Omental fat pad (tissue), 4 donors: ENCODE data around the gene PTPN13. TPM values are rescaled to one million over a fixed set of nuclear protein-coding genes. Genes with fewer than 3 reads are reported as not detected.

Source experiments
- ATAC-seq: fragments of 150-250 bp; one replicate; pipeline ENCODE4 v1.9.1; 2016; ENCODE audit warnings: mild to moderate bottlenecking, moderate library complexity; ENCODE audit not compliant: low FRiP score
- DNase-seq: peaks from one replicate; pipeline ENCODE4 v3.0.0-alpha.2; 2019; ENCODE audit warnings: low spot score
- total RNA-seq, 4 donors: library from RNA; depleted of rRNA; stranded (reverse); fragments of >200 nt; gene quantifications; one replicate each; pipeline ENCODE4 v1.1.0, GENCODE V29; 2016
- TF ChIP-seq, protein P1 (sequence below), 3 donors: fragments of 450-650 bp; IDR thresholded peaks; one replicate each; pipeline ENCODE4 v1.5.1; 2016 to 2017; ENCODE audit warnings: antibody characterized with exemption in 3 of 3, mild to moderate bottlenecking in 3 of 3, moderate library complexity in 2 of 3

Gene PTPN13
- total RNA-seq, 4 donors from 2014 or later, result 23.4 to 80.1 (median 26.2) TPM

DNA sequence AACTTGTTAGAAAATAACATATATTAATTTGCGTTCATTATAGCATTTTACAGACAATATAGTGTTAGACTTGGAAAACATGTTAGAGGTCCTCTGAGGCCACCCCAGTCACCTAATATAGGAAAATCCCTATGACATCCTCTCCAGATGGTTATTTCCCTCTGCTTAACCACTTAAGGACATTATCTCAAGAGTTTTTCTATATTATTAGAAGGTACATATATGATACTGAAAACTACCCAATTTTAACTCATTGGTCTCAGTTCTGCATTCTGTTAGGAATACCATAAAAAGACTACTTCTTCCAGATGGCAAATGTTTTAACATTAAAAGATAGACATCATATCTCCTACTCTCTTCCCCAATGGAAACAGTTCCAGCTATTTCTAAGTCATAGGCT lies 21.4 kb downstream of the PTPN13 start:
- TF ChIP-seq, protein P1, sequence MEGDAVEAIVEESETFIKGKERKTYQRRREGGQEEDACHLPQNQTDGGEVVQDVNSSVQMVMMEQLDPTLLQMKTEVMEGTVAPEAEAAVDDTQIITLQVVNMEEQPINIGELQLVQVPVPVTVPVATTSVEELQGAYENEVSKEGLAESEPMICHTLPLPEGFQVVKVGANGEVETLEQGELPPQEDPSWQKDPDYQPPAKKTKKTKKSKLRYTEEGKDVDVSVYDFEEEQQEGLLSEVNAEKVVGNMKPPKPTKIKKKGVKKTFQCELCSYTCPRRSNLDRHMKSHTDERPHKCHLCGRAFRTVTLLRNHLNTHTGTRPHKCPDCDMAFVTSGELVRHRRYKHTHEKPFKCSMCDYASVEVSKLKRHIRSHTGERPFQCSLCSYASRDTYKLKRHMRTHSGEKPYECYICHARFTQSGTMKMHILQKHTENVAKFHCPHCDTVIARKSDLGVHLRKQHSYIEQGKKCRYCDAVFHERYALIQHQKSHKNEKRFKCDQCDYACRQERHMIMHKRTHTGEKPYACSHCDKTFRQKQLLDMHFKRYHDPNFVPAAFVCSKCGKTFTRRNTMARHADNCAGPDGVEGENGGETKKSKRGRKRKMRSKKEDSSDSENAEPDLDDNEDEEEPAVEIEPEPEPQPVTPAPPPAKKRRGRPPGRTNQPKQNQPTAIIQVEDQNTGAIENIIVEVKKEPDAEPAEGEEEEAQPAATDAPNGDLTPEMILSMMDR (IDR thresholded peaks at IDR 0.05), result no peak
- DNase-seq (no peak), ATAC-seq (no peak)

GRCh38 chr4:86619656-86620055 lies 25.5 kb downstream of the PTPN13 start:
- TF ChIP-seq, protein P1 (IDR thresholded peaks at IDR 0.05), result no peak
- ATAC-seq, result no peak
- DNase-seq, result no peak

GRCh38 chr4:86621435-86621834 lies 27.3 kb downstream of the PTPN13 start:
- DNase-seq (no peak), ATAC-seq (no peak)
- TF ChIP-seq, protein P1 (IDR thresholded peaks at IDR 0.05), result no peak

DNA sequence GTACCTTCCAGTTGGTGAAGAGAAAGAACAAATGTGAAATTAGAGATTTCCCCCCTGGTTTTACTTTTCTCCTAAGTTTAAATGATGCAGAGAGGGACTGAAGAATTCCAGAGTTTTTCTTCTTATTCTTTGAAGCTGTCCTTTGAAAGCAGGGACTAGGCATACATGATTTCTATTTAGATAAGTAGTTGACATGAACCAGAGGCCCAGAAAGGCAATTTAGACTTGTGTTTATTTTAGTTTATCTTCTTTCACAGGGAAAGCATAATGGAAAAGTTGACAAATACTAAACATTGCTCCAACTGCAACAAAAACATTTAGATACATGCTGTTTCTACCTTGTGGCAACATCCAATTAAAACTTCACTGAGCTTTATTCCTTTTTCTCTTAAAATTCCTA lies 32.0 kb downstream of the PTPN13 start:
- TF ChIP-seq, protein P1 (IDR thresholded peaks at IDR 0.05), result no peak
- ATAC-seq, result no peak
- DNase-seq, result no peak

- TF ChIP-seq, protein P1 (IDR thresholded peaks at IDR 0.05), result no peak
- ATAC-seq, result no peak
Measured at GRCh38 chr4:86627462-86628135, 33.5 kb downstream of the PTPN13 start.

GRCh38 chr4:86630629-86631028 lies 36.5 kb downstream of the PTPN13 start:
- DNase-seq, result no peak
- TF ChIP-seq, protein P1 (IDR thresholded peaks at IDR 0.05), result no peak
- ATAC-seq, result no peak

More at GRCh38 chr4:86627462-86628135, 33.5 kb downstream of the PTPN13 start:
- DNase-seq, result no peak

GRCh38 chr4:86631166-86631565 lies 37.1 kb downstream of the PTPN13 start:
- TF ChIP-seq, protein P1 (IDR thresholded peaks at IDR 0.05), result no peak
- ATAC-seq (no peak), DNase-seq (no peak)
